HepG2 (cell line): Measurements from ENCODE around the gene HSF4. TPM values are rescaled to one million over a fixed set of nuclear protein-coding genes. Genes with fewer than 3 reads are reported as not detected.
A peak's percentile ranks its signal among the peaks of the same experiment; 100 is the strongest.

ENCODE experiments used
- ARNT2 ChIP-seq: sonication (generic); formaldehyde crosslinking; IDR thresholded peaks from 2 replicates; pipeline ENCODE4 v1.8.0; 2022; ENCODE audit warnings: mild to moderate bottlenecking, low read depth, missing genetic modification reagents, moderate library complexity
- CBX5 ChIP-seq: sonication (generic); formaldehyde crosslinking; IDR thresholded peaks from 2 replicates; pipeline ENCODE4 v1.4.0; 2020; ENCODE audit warnings: missing genetic modification reagents, borderline replicate concordance
- GATAD2A ChIP-seq: IDR thresholded peaks from 2 replicates; pipeline ENCODE4 v1.6.1; 2016
- HNRNPL ChIP-seq: fragments of 200-400 bp; formaldehyde crosslinking; IDR thresholded peaks from 2 replicates; pipeline ENCODE4 v1.6.1; 2017; ENCODE audit warnings: mild to moderate bottlenecking, low read depth, low read length
- MEIS1 ChIP-seq: sonication (generic); formaldehyde crosslinking; IDR thresholded peaks from 2 replicates; pipeline ENCODE4 v1.9.0; 2021; ENCODE audit warnings: mild to moderate bottlenecking, missing genetic modification reagents, moderate library complexity, borderline replicate concordance
- MTF2 ChIP-seq: sonication (generic); formaldehyde crosslinking; IDR thresholded peaks from 2 replicates; pipeline ENCODE4 v1.5.0; 2020; ENCODE audit warnings: missing genetic modification reagents, borderline replicate concordance
- NCOA5 ChIP-seq: sonication (generic); formaldehyde crosslinking; IDR thresholded peaks from 2 replicates; pipeline ENCODE4 v1.4.0; 2020; ENCODE audit warnings: missing genetic modification reagents
- PAX8 ChIP-seq: sonication (generic); formaldehyde crosslinking; IDR thresholded peaks from 2 replicates; pipeline ENCODE4 v1.8.0; 2022; ENCODE audit warnings: mild to moderate bottlenecking, missing genetic modification reagents, borderline replicate concordance
- PLSCR1 ChIP-seq: sonication (generic); formaldehyde crosslinking; IDR thresholded peaks from 2 replicates; pipeline ENCODE4 v1.5.0; 2020; ENCODE audit warnings: missing genetic modification reagents, mild to moderate bottlenecking, borderline replicate concordance
- TCF7L2 ChIP-seq: IDR thresholded peaks from 2 replicates; pipeline ENCODE4 v1.6.1; 2011; ENCODE audit warnings: mild to moderate bottlenecking, low read depth, low read length, moderate library complexity
- YY1 ChIP-seq: IDR thresholded peaks from 2 replicates; pipeline ENCODE4 v1.6.1; 2011; ENCODE audit warnings: low read length, low read depth, moderate library complexity, mild to moderate bottlenecking; ENCODE audit not compliant: insufficient read depth, insufficient replicate concordance
- ZBTB4 ChIP-seq: sonication (generic); formaldehyde crosslinking; IDR thresholded peaks from 2 replicates; pipeline ENCODE4 v1.4.0; 2020; ENCODE audit warnings: missing genetic modification reagents, mild to moderate bottlenecking, borderline replicate concordance
- ZNF20 ChIP-seq: sonication (generic); formaldehyde crosslinking; IDR thresholded peaks from 2 replicates; pipeline ENCODE4 v1.4.0; 2020; ENCODE audit warnings: mild to moderate bottlenecking, moderate library complexity, missing genetic modification reagents
- ZNF253 ChIP-seq: sonication (generic); formaldehyde crosslinking; IDR thresholded peaks from 2 replicates; pipeline ENCODE4 v1.8.0; 2022; ENCODE audit warnings: mild to moderate bottlenecking, missing genetic modification reagents, borderline replicate concordance
- ZNF331 ChIP-seq: sonication (generic); formaldehyde crosslinking; IDR thresholded peaks from 2 replicates; pipeline ENCODE4 v1.4.0; 2020; ENCODE audit warnings: missing genetic modification reagents
- ZNF383 ChIP-seq: sonication (generic); formaldehyde crosslinking; IDR thresholded peaks from 2 replicates; pipeline ENCODE4 v1.4.0; 2020; ENCODE audit warnings: missing genetic modification reagents, mild to moderate bottlenecking, borderline replicate concordance
- ZNF597 ChIP-seq: sonication (generic); formaldehyde crosslinking; IDR thresholded peaks from 2 replicates; pipeline ENCODE4 v1.5.0; 2020; ENCODE audit warnings: missing genetic modification reagents
- ZNF678 ChIP-seq: sonication (generic); formaldehyde crosslinking; IDR thresholded peaks from 2 replicates; pipeline ENCODE4 v1.4.0; 2020; ENCODE audit warnings: mild to moderate bottlenecking, missing genetic modification reagents
- ZNF703 ChIP-seq: sonication (generic); formaldehyde crosslinking; IDR thresholded peaks from 2 replicates; pipeline ENCODE4 v1.5.1; 2020; ENCODE audit warnings: missing genetic modification reagents, mild to moderate bottlenecking, moderate library complexity, borderline replicate concordance
- ZNF770 ChIP-seq: sonication (generic); formaldehyde crosslinking; IDR thresholded peaks from 2 replicates; pipeline ENCODE4 v1.5.0; 2020; ENCODE audit warnings: mild to moderate bottlenecking, missing genetic modification reagents
- ZNF773 ChIP-seq: sonication (generic); formaldehyde crosslinking; IDR thresholded peaks from 2 replicates; pipeline ENCODE4 v1.4.0; 2020; ENCODE audit warnings: missing genetic modification reagents, borderline replicate concordance
- polyA plus RNA-seq, 8 experiments: library from polyadenylated mRNA; depleted of rRNA in 3 of 8; stranded (reverse) in 7 of 8; unstranded in 1 of 8; fragments of >200 nt; fragmentation: Illumina TruSeq in 4 of 8; extraction: Trizol in 4 of 8; gene quantifications; 2 replicates each; pipeline versions ENCODE4 v1.2.1 to v1.2.3, GENCODE V29; 2011 to 2016; ENCODE audit warnings: low read depth in 4 of 8, missing spikeins in 1 of 8, mixed read lengths in 1 of 8; ENCODE audit not compliant: insufficient read depth in 1 of 8
- total RNA-seq, 5 experiments: library from RNA; depleted of rRNA; stranded (reverse); fragments of >200 nt; fragmentation: Illumina TruSeq; extraction: Trizol; gene quantifications; 2 replicates each; pipeline ENCODE4 v1.2.3, GENCODE V29; 2016; ENCODE audit warnings: low read depth in 1 of 5

Gene HSF4
- total and polyA plus RNA-seq, 2 of the 13 experiments (the other 11 are each of a cell fraction or from before 2014, with no cell fraction given): 3.5 to 16.9 TPM

- TF ChIP-seq ZNF770: no peak
- no peak for TF ChIP-seq ZNF678 (CRISPR knock-in tag)
- TF ChIP-seq MEIS1 (CRISPR knock-in tag): peak; percentile 8; the same call in 1 of the 2 replicates
- TF ChIP-seq GATAD2A (CRISPR knock-in tag): no peak
- no peak for TF ChIP-seq ZNF597 (CRISPR knock-in tag)
- no peak for TF ChIP-seq NCOA5 (CRISPR knock-in tag)
- TF ChIP-seq CBX5 (CRISPR knock-in tag): no peak
- no peak for TF ChIP-seq PLSCR1 (CRISPR knock-in tag)
- TF ChIP-seq TCF7L2: no peak
- TF ChIP-seq ZNF773 (CRISPR knock-in tag): no peak
- TF ChIP-seq ZNF383 (CRISPR knock-in tag): no peak
- TF ChIP-seq ZNF20 (CRISPR knock-in tag): no peak
- TF ChIP-seq ARNT2 (CRISPR knock-in tag): 0 out of 2 replicates have a peak, but pooled peaks have one; percentile 1
- TF ChIP-seq ZBTB4 (CRISPR knock-in tag): no peak
- TF ChIP-seq MTF2 (CRISPR knock-in tag): no peak
- no peak for TF ChIP-seq ZNF253 (CRISPR knock-in tag)
- no peak for TF ChIP-seq PAX8 (CRISPR knock-in tag)
- no peak for TF ChIP-seq ZNF703
- TF ChIP-seq HNRNPL: 0 out of 2 replicates have a peak, but pooled peaks have one; percentile 54
- peak; percentile 74 for TF ChIP-seq ZNF331 (CRISPR knock-in tag)
- no peak for TF ChIP-seq YY1
Measured at GRCh38 chr16:67156143-67156844, 8.3 kb upstream of the HSF4 start (continued).
